GM06990 (cell line): Measurements from ENCODE around the gene ATP5F1A.

Experiments used
- DNase-seq: peaks from one replicate; pipeline ENCODE4 v3.0.0-alpha.2; 2011; ENCODE audit not compliant: insufficient read length; ENCODE audit errors: extremely low read depth
- H3K27me3 ChIP-seq: replicated peaks from 2 replicates; pipeline ENCODE4 v1.6.0; 2011; ENCODE audit warnings: low read length; ENCODE audit not compliant: control insufficient read depth, insufficient read depth
- H3K36me3 ChIP-seq: 2 replicates; pipeline ENCODE4 v1.5.1; 2011; ENCODE audit warnings: low read length; ENCODE audit not compliant: control insufficient read depth, insufficient read depth
- H3K4me3 ChIP-seq: replicated peaks from 2 replicates; pipeline ENCODE4 v1.5.1; 2011; ENCODE audit warnings: low read depth, mild to moderate bottlenecking, control low read depth, low read length
- CTCF ChIP-seq: IDR thresholded peaks from 2 replicates; pipeline ENCODE4 v1.5.1; 2011; ENCODE audit warnings: low read length, control low read depth, mild to moderate bottlenecking, inconsistent platforms; ENCODE audit not compliant: insufficient read depth, poor library complexity, severe bottlenecking

ATP5F1A gene

GRCh38 chr18:46069524-46069923, 28.6 kb downstream of the ATP5F1A start:
- no peak for TF ChIP-seq CTCF
- Histone ChIP-seq H3K36me3 (no peaks in the 10 kb centered on the region; the same call in 1 of the 2 replicates), H3K4me3 (no peak overlapping the region), H3K27me3 (no peaks in the 10 kb centered on the region)
- DNase-seq = no peak

- H3K27me3 ChIP-seq = no peaks in the 10 kb centered on the region
- DNase-seq = no peak
- TF ChIP-seq CTCF = no peak
- H3K4me3 ChIP-seq = no peak overlapping the region
- H3K36me3 ChIP-seq = no peaks in the 10 kb centered on the region; the same call in 1 of the 2 replicates
Measured at GRCh38 chr18:46068763-46069162, 29.3 kb downstream of the ATP5F1A start.

- H3K4me3 ChIP-seq = no peak overlapping the region
- no peaks in the 10 kb centered on the region for H3K27me3 ChIP-seq
- no peak for DNase-seq
- H3K36me3 ChIP-seq = no peaks in the 10 kb centered on the region
- TF ChIP-seq CTCF = no peak
Measured at GRCh38 chr18:46067438-46068007, 30.6 kb downstream of the ATP5F1A start.

- no peak for DNase-seq
- Histone ChIP-seq H3K4me3 (no peak overlapping the region), H3K36me3 (no peaks in the 10 kb centered on the region), H3K27me3 (no peaks in the 10 kb centered on the region)
- TF ChIP-seq CTCF = no peak
Measured at GRCh38 chr18:46062781-46063180, 35.3 kb downstream of the ATP5F1A start.

GRCh38 chr18:46061796-46062195, 36.3 kb downstream of the ATP5F1A start:
- TF ChIP-seq CTCF = no peak
- no peak overlapping the region for H3K4me3 ChIP-seq
- DNase-seq = no peak
- H3K27me3 ChIP-seq = no peaks in the 10 kb centered on the region
- no peaks in the 10 kb centered on the region for H3K36me3 ChIP-seq

- DNase-seq = no peak
- Histone ChIP-seq H3K4me3 (no peak overlapping the region), H3K27me3 (no peaks in the 10 kb centered on the region), H3K36me3 (no peaks in the 10 kb centered on the region)
- TF ChIP-seq CTCF = no peak
Measured at GRCh38 chr18:46061387-46061786, 36.7 kb downstream of the ATP5F1A start.
